Erythroblast (primary cell): Measurements from ENCODE around the gene DAPK3.
"Not testable (repeated sequence)": the region's sequence is repeated elsewhere in the genome, so short reads cannot be mapped to it uniquely, and the experiment has no call there.

Experiments
- DNase-seq, 2 experiments: peaks; one replicate each; lab custom pipeline; 2025; lab: John Stamatoyannopoulos, UW
- GATA1 ChIP-seq: IDR thresholded peaks from 2 replicates; pipeline ENCODE4 v1.6.1; 2011; ENCODE audit warnings: low read depth, mild to moderate bottlenecking, control low read depth, low read length, moderate library complexity
- POLR2A ChIP-seq: IDR thresholded peaks from 2 replicates; pipeline ENCODE4 v1.6.1; 2011; ENCODE audit warnings: mild to moderate bottlenecking, low read length

The DAPK3 gene

GRCh38 chr19:3977242-3978143, 6.6 kb upstream of the DAPK3 start:
- no peak for DNase-seq

GRCh38 chr19:3976495-3977241, 5.8 kb upstream of the DAPK3 start:
- no peak for DNase-seq
- TF ChIP-seq GATA1 (no peak), POLR2A (peak; percentile 33)

More at GRCh38 chr19:3977242-3978143, 6.6 kb upstream of the DAPK3 start:
- TF ChIP-seq GATA1 (no peak), POLR2A (peak; percentile 13)

- no peak for TF ChIP-seq POLR2A
- TF ChIP-seq GATA1: no peak
- DNase-seq: no peak
Observed at GRCh38 chr19:3975637-3976087, 4.8 kb upstream of the DAPK3 start.

- no peak for DNase-seq
- TF ChIP-seq POLR2A (peak; percentile 26), GATA1 (no peak)
Observed at GRCh38 chr19:3975144-3975543, 4.2 kb upstream of the DAPK3 start.

- DNase-seq: no peak
- no peak for TF ChIP-seq GATA1
- TF ChIP-seq POLR2A: no peak
Observed at GRCh38 chr19:3970313-3970807, 539 bp downstream of the DAPK3 start.

GRCh38 chr19:3969435-3970312, 1.2 kb downstream of the DAPK3 start:
- DNase-seq: no peak
- TF ChIP-seq POLR2A: no peak
- no peak for TF ChIP-seq GATA1

GRCh38 chr19:3968556-3969434, 2.1 kb downstream of the DAPK3 start:
- no peak for TF ChIP-seq GATA1
- no peak for TF ChIP-seq POLR2A
- peak in 1 of 2 experiments; percentile 69 for DNase-seq

- DNase-seq: not testable (repeated sequence)
Observed at GRCh38 chr19:3967983-3968382, 2.9 kb downstream of the DAPK3 start.

- DNase-seq: no peak
- TF ChIP-seq GATA1 (no peak), POLR2A (no peak)
Observed at GRCh38 chr19:3966051-3967017, 4.6 kb downstream of the DAPK3 start.

GRCh38 chr19:3964256-3965194, 6.4 kb downstream of the DAPK3 start:
- TF ChIP-seq POLR2A (no peak), GATA1 (no peak)
- no peak for DNase-seq

- TF ChIP-seq POLR2A (no peak), GATA1 (no peak)
- DNase-seq: no peak
Observed at GRCh38 chr19:3963458-3964255, 7.2 kb downstream of the DAPK3 start.
